SJSA1 (cell line): ENCODE data around the gene PLXNA4. TPM values are rescaled to one million over a fixed set of nuclear protein-coding genes. Genes with fewer than 3 reads are reported as not detected.

ENCODE experiments used
- DNase-seq, 2 experiments: peaks; one replicate each; pipeline ENCODE4 v3.0.0-alpha.2; 2015 to 2020; ENCODE audit warnings: low spot score in 2 of 2, low read depth in 1 of 2
- H3K27ac ChIP-seq: fragments of 250-450 bp; sonication (Bioruptor Pico); 2 replicates; pipeline ENCODE4 v1.5.1; 2020; ENCODE audit warnings: mild to moderate bottlenecking, moderate library complexity
- H3K27me3 ChIP-seq: fragments of 250-450 bp; sonication (Bioruptor Pico); replicated peaks from 2 replicates; pipeline ENCODE4 v1.5.1; 2020; ENCODE audit warnings: mild to moderate bottlenecking, moderate library complexity
- H3K36me3 ChIP-seq: fragments of 250-450 bp; sonication (Bioruptor Pico); 2 replicates; pipeline ENCODE4 v1.5.1; 2020; ENCODE audit warnings: mild to moderate bottlenecking
- H3K4me1 ChIP-seq: fragments of 250-450 bp; sonication (Bioruptor Pico); replicated peaks from 2 replicates; pipeline ENCODE4 v1.6.1; 2021; ENCODE audit warnings: mild to moderate bottlenecking
- H3K4me3 ChIP-seq: fragments of 250-450 bp; sonication (Bioruptor Pico); 2 replicates; pipeline ENCODE4 v1.5.1; 2020; ENCODE audit warnings: mild to moderate bottlenecking
- H3K9me3 ChIP-seq: fragments of 250-450 bp; sonication (Bioruptor Pico); replicated peaks from 2 replicates; pipeline ENCODE4 v1.5.1; 2020; ENCODE audit warnings: mild to moderate bottlenecking
- total RNA-seq: library from RNA; depleted of rRNA; stranded (reverse); fragments of >200 nt; shearing (Covaris generic); gene quantifications from 2 replicates; pipeline ENCODE4 v1.2.3, GENCODE V29; 2014; rRNA removed

PLXNA4 gene, protein sequence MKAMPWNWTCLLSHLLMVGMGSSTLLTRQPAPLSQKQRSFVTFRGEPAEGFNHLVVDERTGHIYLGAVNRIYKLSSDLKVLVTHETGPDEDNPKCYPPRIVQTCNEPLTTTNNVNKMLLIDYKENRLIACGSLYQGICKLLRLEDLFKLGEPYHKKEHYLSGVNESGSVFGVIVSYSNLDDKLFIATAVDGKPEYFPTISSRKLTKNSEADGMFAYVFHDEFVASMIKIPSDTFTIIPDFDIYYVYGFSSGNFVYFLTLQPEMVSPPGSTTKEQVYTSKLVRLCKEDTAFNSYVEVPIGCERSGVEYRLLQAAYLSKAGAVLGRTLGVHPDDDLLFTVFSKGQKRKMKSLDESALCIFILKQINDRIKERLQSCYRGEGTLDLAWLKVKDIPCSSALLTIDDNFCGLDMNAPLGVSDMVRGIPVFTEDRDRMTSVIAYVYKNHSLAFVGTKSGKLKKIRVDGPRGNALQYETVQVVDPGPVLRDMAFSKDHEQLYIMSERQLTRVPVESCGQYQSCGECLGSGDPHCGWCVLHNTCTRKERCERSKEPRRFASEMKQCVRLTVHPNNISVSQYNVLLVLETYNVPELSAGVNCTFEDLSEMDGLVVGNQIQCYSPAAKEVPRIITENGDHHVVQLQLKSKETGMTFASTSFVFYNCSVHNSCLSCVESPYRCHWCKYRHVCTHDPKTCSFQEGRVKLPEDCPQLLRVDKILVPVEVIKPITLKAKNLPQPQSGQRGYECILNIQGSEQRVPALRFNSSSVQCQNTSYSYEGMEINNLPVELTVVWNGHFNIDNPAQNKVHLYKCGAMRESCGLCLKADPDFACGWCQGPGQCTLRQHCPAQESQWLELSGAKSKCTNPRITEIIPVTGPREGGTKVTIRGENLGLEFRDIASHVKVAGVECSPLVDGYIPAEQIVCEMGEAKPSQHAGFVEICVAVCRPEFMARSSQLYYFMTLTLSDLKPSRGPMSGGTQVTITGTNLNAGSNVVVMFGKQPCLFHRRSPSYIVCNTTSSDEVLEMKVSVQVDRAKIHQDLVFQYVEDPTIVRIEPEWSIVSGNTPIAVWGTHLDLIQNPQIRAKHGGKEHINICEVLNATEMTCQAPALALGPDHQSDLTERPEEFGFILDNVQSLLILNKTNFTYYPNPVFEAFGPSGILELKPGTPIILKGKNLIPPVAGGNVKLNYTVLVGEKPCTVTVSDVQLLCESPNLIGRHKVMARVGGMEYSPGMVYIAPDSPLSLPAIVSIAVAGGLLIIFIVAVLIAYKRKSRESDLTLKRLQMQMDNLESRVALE (N-terminal part only)
- total RNA-seq = not detected in 2 replicates

DNA sequence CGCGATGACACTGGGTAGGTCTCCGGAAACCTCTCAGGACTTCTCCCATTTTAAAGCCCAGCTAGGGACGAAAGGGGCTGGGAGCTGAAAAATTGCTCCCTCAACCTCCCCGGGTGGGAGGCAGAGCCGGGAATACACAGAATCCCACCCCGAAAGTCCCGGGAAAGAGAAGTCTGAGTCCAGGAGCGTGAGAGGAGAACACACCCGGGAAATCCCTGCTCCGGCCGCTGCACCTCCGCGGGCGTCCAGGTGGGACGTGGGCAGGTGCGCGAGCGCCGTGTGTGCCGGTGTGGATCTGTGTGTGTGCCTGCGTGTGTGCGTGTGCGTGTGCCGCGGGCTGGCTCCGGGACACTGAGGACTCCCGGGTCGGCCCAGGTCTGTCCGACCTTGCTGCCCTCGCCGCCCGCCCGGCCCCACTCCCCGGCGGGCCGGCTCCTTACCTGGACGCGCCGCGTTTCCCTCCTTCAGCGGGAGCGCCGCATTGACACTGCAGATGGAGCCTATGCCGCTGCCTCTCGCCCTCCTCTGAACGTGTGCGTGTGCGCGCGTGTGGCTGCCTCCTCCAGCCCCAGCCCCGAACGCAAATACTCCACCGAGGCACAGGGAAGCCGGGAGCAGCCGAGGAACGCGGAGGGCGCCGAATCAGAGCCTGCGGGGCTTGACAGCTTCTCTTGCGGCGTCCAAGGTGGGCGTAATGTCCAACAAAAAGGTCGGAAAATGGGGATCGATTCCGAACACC, at the start of gene PLXNA4:
Gene PLXNA4, minus strand, starts transcription at position 489 of the 739 bp plus-strand sequence. CDS start 67,777 bp downstream, outside the sequence.
- Histone ChIP-seq H3K27me3 (peaks cover 63% of the 10 kb centered on the region), H3K4me3 (no peak within 1 kb of the TSS), H3K9me3 (no peaks in the 10 kb centered on the region), H3K36me3 (no peaks in the 10 kb centered on the region), H3K27ac (no peak within 1 kb of the TSS), H3K4me1 (no peaks in the 10 kb centered on the region; the same call in 1 of the 2 replicates)
- no peak for DNase-seq

- DNase-seq = no peak
- Histone ChIP-seq H3K4me1 (no peaks in the 10 kb centered on the region), H3K4me3 (no peak overlapping the region), H3K36me3 (no peaks in the 10 kb centered on the region), H3K27me3 (no peaks in the 10 kb centered on the region; the same call in 1 of the 2 replicates), H3K27ac (no peak overlapping the region), H3K9me3 (no peaks in the 10 kb centered on the region)
These were observed 49.4 kb upstream of the PLXNA4 start for GRCh38 chr7:132625651-132626050.

- no peak overlapping the region for H3K4me3 ChIP-seq
- no peaks in the 10 kb centered on the region for H3K36me3 ChIP-seq
- DNase-seq = no peak
- H3K9me3 ChIP-seq = no peaks in the 10 kb centered on the region
- H3K27ac ChIP-seq = no peak overlapping the region
- no peaks in the 10 kb centered on the region for H3K4me1 ChIP-seq
- H3K27me3 ChIP-seq = no peaks in the 10 kb centered on the region; the same call in 1 of the 2 replicates
These were observed 45.8 kb upstream of the PLXNA4 start for GRCh38 chr7:132622081-132622480.

DNA sequence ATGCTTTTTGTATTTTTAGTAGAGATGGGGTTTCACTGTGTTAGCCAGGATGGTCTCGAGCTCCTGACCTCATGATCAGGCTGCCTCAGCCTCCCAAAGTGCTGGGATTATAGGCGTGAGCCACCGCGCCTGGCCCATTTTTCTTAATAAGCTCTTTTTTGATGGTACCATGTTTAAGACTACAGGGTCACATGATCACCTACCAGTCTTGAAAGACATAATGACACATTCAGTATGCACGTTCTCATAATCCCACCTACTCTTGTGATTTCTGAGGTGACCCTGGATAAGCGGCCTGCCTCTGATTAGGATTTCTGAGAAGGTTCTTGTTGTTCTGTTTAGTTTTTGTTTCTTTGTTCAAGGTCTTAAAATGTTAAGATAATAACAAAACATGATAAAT, 43.7 kb upstream of the PLXNA4 start:
- no peaks in the 10 kb centered on the region for H3K4me1 ChIP-seq
- H3K27me3 ChIP-seq = no peaks in the 10 kb centered on the region; the same call in 1 of the 2 replicates
- H3K27ac ChIP-seq = no peak overlapping the region
- H3K9me3 ChIP-seq = no peaks in the 10 kb centered on the region
- H3K4me3 ChIP-seq = no peak overlapping the region
- no peaks in the 10 kb centered on the region for H3K36me3 ChIP-seq
- no peak for DNase-seq

- H3K4me1 ChIP-seq = no peaks in the 10 kb centered on the region
- no peak overlapping the region for H3K27ac ChIP-seq
- no peak overlapping the region for H3K4me3 ChIP-seq
These were observed 42.7 kb upstream of the PLXNA4 start for GRCh38 chr7:132618956-132619305.

GRCh38 chr7:132618271-132618955, 42.1 kb upstream of the PLXNA4 start:
- DNase-seq = peak in 1 of 2 experiments; percentile 5
- no peak overlapping the region for H3K27ac ChIP-seq
- no peak overlapping the region for H3K4me3 ChIP-seq
- H3K36me3 ChIP-seq = no peaks in the 10 kb centered on the region
- H3K4me1 ChIP-seq = no peaks in the 10 kb centered on the region
- no peaks in the 10 kb centered on the region for H3K9me3 ChIP-seq
- no peaks in the 10 kb centered on the region; the same call in 1 of the 2 replicates for H3K27me3 ChIP-seq

More at GRCh38 chr7:132618956-132619305, 42.7 kb upstream of the PLXNA4 start:
- Histone ChIP-seq H3K27me3 (no peaks in the 10 kb centered on the region; the same call in 1 of the 2 replicates), H3K36me3 (no peaks in the 10 kb centered on the region), H3K9me3 (no peaks in the 10 kb centered on the region)
- no peak for DNase-seq

- H3K9me3 ChIP-seq = no peaks in the 10 kb centered on the region
- peak in 1 of 2 experiments; percentile 23 for DNase-seq
- no peaks in the 10 kb centered on the region; the same call in 1 of the 2 replicates for H3K27me3 ChIP-seq
- H3K36me3 ChIP-seq = no peaks in the 10 kb centered on the region
- H3K27ac ChIP-seq = no peak overlapping the region
- H3K4me3 ChIP-seq = no peak overlapping the region
- H3K4me1 ChIP-seq = no peaks in the 10 kb centered on the region
These were observed 38.4 kb upstream of the PLXNA4 start for GRCh38 chr7:132614428-132615318.

GRCh38 chr7:132613737-132614136, 37.5 kb upstream of the PLXNA4 start:
- Histone ChIP-seq H3K27me3 (no peaks in the 10 kb centered on the region), H3K9me3 (no peaks in the 10 kb centered on the region)

GRCh38 chr7:132610995-132611394, 34.7 kb upstream of the PLXNA4 start:
- Histone ChIP-seq H3K4me3 (no peak overlapping the region), H3K4me1 (no peaks in the 10 kb centered on the region), H3K36me3 (no peaks in the 10 kb centered on the region), H3K27ac (no peak overlapping the region), H3K9me3 (no peaks in the 10 kb centered on the region), H3K27me3 (no peaks in the 10 kb centered on the region)
- no peak for DNase-seq

More at GRCh38 chr7:132613737-132614136, 37.5 kb upstream of the PLXNA4 start:
- DNase-seq = no peak
- Histone ChIP-seq H3K4me3 (no peak overlapping the region), H3K27ac (no peak overlapping the region), H3K4me1 (no peaks in the 10 kb centered on the region), H3K36me3 (no peaks in the 10 kb centered on the region)

DNA sequence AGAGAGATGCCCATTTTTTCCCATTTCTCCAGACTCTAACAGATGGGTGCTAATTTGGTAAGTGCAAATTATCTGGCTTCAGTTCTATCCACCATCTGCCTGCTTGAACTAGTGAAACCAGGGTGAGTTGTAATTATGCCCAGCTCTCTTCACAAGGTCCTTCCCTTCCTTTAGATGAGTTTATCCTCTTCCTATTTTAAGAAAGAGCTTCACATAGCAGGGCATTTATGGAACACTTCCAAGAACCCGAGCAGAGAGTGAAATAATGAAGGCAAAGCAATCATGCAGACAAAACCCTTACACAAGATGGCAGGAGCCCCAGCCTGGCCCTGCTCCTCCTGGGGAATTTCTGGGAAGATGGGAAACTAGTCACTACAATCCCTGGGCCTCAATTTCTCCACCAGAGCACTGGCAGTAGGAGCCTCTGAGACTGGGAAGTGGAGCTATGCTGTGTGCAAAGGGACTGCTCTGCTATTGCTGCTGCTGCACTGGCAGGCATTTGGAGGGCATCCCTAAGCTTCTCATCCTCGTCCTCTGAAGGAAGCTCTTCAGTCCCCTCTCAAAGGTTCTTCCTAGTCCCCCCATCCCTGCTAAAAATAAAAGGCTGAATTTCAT, 33.7 kb upstream of the PLXNA4 start:
- no peak for DNase-seq
- no peaks in the 10 kb centered on the region for H3K4me1 ChIP-seq

DNA sequence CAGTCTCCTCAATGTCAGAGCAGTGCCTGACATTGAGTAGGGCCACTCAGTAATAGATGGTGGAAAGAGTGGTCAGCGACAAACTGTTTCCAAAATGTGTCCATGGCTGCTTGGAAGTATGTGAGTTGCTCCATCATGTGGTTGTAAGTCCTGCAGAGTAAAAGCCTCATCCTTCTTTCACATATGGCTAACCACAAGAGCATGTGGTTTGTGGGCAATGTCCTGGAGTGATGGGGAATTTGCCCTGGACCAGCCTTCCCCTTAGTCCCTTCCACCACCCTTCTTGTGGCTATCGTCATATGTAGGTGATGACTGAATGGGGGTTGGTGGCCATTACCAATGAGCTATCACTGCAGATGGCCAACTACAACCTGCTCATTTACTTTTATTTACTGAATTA, 33.0 kb upstream of the PLXNA4 start:
- no peaks in the 10 kb centered on the region for H3K36me3 ChIP-seq
- no peak overlapping the region for H3K4me3 ChIP-seq
- H3K27ac ChIP-seq = no peak overlapping the region
- no peak for DNase-seq
- H3K27me3 ChIP-seq = no peaks in the 10 kb centered on the region
- H3K9me3 ChIP-seq = no peaks in the 10 kb centered on the region
- no peaks in the 10 kb centered on the region for H3K4me1 ChIP-seq

More for the DNA sequence above, 33.7 kb upstream of the PLXNA4 start:
- no peaks in the 10 kb centered on the region for H3K36me3 ChIP-seq
- no peak overlapping the region for H3K4me3 ChIP-seq
- no peaks in the 10 kb centered on the region for H3K9me3 ChIP-seq
- H3K27me3 ChIP-seq = no peaks in the 10 kb centered on the region
- no peak overlapping the region for H3K27ac ChIP-seq
